Right lobe of liver (tissue), 6 donors: ENCODE measurements around the gene SMC1B. TPM values are rescaled to one million over a fixed set of nuclear protein-coding genes. Genes with fewer than 3 reads are reported as not detected.
"Not testable (repeated sequence)": the region's sequence is repeated elsewhere in the genome, so short reads cannot be mapped to it uniquely, and the experiment has no call there.

Experiments used
- ATAC-seq, 4 donors: fragments of 200-7000 bp; cut with Tn5 transposase; one replicate each; pipeline ENCODE4 v1.9.1; 2020; ENCODE audit warnings: mild to moderate bottlenecking in 4 of 4, moderate library complexity in 4 of 4
- DNase-seq, 3 donors: peaks; one replicate each; pipeline ENCODE4 v3.0.0-alpha.2; 2020
- H3K27ac ChIP-seq, 3 donors: fragments of 200-600 bp; one replicate each; pipeline ENCODE4 v1.8.0; 2022
- H3K27me3 ChIP-seq, 2 donors: fragments of 200-600 bp; one replicate each; pipeline ENCODE4 v1.8.0; 2022
- H3K36me3 ChIP-seq, 4 donors: fragments of 200-600 bp; sonication (generic) in 1 of 4; one replicate each; pipeline versions ENCODE4 v1.5.1 to v1.8.0; 2017 to 2022; ENCODE audit warnings: control low read depth in 1 of 4
- H3K4me1 ChIP-seq, 4 donors: fragments of 200-600 bp; sonication (generic) in 1 of 4; one replicate each; pipeline versions ENCODE4 v1.5.1 to v1.8.0; 2017 to 2022; ENCODE audit warnings: control low read depth in 1 of 4
- H3K4me3 ChIP-seq, 3 donors: fragments of 200-600 bp; one replicate each; pipeline ENCODE4 v1.8.0; 2022
- H3K9me3 ChIP-seq, 4 donors: fragments of 200-600 bp; sonication (generic) in 1 of 4; one replicate each; pipeline versions ENCODE4 v1.5.1 to v1.8.0; 2017 to 2022; ENCODE audit warnings: control low read depth in 1 of 4
- POLR2A ChIP-seq: fragments of 450-650 bp; IDR thresholded peaks from one replicate; pipeline ENCODE4 v1.6.1; 2017; ENCODE audit warnings: antibody characterized with exemption, mild to moderate bottlenecking
- WGBS: methylation state at CpG from one replicate; pipeline ENCODE4 v1.1.6; 2018; ENCODE audit warnings: low coverage, low lambda C conversion rate; ENCODE audit not compliant: insufficient coverage; ENCODE audit errors: missing lambda C conversion rate; 5-methylcytosine and 5-hydroxymethylcytosine counted together
- intact Hi-C, 2 donors: fragments of 100-400 bp; cut with DNase I; formaldehyde crosslinking; loops; one replicate each; pipeline versions ENCODE4 v1.11.2 to v1.14.1; 2022
- total RNA-seq, 6 experiments: library from RNA; depleted of rRNA in 2 of 6; stranded (reverse); fragments of >200 nt in 2 of 6; fragmentation: NEBNext Ultra II Directional in 3 of 6; extraction: Animal tissue kit (Norgen Biotek cat#: 25700) in 3 of 6; gene quantifications; one replicate each; pipeline versions ENCODE4 v1.1.0 to v1.2.4, GENCODE V29; 2016 to 2023
- TF ChIP-seq, protein P1 (sequence below), 4 donors: fragments of 200-600 bp in 3 of 4; fragments of 450-650 bp in 1 of 4; IDR thresholded peaks; one replicate each; pipeline versions ENCODE4 v1.5.1 to v1.8.0; 2016 to 2022; ENCODE audit warnings: antibody characterized with exemption in 4 of 4, mild to moderate bottlenecking in 2 of 4
- donor health status: DM: no; HTN: yes; CAD: no.
- donor health status: DM: no; HTN: no; CAD: no.
- donor health status: DM: no; HTN: no; CAD: no.
- donor health status: DM: no; HTN: yes; CAD: no.
- donor health status: DM: no; HTN: yes; CAD: no.

SMC1B gene
- total RNA-seq, 6 experiments from 2014 or later: not detected

DNA sequence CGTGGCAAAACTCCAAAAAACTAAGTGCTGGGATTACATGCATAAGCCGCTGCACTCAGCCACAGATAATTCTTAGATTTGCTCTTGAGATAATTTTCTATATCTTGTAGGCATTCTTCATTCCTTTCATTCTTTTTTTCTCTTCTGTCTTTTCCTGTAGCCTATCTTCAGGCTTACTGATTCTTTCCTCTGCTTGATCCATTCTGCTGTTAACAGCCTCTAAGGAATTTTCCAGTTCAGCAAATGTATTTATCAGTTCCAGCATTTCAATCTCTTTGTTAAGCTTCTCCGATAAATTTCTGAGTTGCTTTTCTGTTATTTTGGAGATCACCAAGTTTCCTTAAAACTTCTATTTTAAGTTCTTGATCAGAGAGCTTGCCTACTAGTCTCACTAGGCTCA, 46.7 kb downstream of the SMC1B start:
- Histone ChIP-seq H3K36me3 (no peaks in the 10 kb centered on the region), H3K4me3 (no peak overlapping the region), H3K27me3 (no peaks in the 10 kb centered on the region), H3K9me3 (peaks cover 0 to 4% (median 0%) of the 10 kb centered on the region in 4 donors), H3K4me1 (no peaks in the 10 kb centered on the region), H3K27ac (no peak overlapping the region)
- ATAC-seq (no peak), DNase-seq (no peak)
- TF ChIP-seq, protein P1, sequence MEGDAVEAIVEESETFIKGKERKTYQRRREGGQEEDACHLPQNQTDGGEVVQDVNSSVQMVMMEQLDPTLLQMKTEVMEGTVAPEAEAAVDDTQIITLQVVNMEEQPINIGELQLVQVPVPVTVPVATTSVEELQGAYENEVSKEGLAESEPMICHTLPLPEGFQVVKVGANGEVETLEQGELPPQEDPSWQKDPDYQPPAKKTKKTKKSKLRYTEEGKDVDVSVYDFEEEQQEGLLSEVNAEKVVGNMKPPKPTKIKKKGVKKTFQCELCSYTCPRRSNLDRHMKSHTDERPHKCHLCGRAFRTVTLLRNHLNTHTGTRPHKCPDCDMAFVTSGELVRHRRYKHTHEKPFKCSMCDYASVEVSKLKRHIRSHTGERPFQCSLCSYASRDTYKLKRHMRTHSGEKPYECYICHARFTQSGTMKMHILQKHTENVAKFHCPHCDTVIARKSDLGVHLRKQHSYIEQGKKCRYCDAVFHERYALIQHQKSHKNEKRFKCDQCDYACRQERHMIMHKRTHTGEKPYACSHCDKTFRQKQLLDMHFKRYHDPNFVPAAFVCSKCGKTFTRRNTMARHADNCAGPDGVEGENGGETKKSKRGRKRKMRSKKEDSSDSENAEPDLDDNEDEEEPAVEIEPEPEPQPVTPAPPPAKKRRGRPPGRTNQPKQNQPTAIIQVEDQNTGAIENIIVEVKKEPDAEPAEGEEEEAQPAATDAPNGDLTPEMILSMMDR (IDR thresholded peaks at IDR 0.05): no peak
- no peak for TF ChIP-seq POLR2A
- intact Hi-C loops: loop anchor here in 1 of 2 donors (2.0 kb wide), 1 partner anchor 20 kb away; no protein-coding TSS in a partner anchor
- WGBS: 70% methylated on average over 2 of the region's 3 CpGs

DNA sequence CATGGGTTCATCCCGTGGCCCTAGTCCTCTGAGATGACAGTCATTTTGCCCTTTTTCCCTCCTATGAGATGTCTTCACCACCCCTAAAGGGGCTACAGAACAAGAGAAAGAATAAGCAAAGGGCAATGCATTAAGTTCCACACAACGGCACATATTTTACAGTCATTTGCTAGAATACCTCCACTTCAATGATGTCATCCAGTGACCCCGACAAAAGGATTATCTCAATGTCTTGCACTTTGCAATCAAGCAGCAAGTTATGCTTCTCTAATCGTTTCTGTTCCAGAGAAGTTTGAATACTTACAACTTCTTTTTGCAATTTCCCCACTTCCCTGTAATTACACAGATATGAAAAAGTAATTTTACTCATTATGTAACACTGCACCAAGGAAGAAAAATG, 53.8 kb downstream of the SMC1B start:
- H3K36me3 ChIP-seq: no peaks in the 10 kb centered on the region
- TF ChIP-seq POLR2A: no peak
- TF ChIP-seq, protein P1 (IDR thresholded peaks at IDR 0.05): no peak
- intact Hi-C loops: no loop called here
- H3K9me3 ChIP-seq: no peaks in the 10 kb centered on the region
- H3K4me1 ChIP-seq: no peaks in the 10 kb centered on the region
- WGBS: 61% methylated on average over 4 of the region's 4 CpGs
- H3K27ac ChIP-seq: no peak overlapping the region
- no peaks in the 10 kb centered on the region for H3K27me3 ChIP-seq
- no peak for ATAC-seq
- H3K4me3 ChIP-seq: no peak overlapping the region
- DNase-seq: no peak

DNA sequence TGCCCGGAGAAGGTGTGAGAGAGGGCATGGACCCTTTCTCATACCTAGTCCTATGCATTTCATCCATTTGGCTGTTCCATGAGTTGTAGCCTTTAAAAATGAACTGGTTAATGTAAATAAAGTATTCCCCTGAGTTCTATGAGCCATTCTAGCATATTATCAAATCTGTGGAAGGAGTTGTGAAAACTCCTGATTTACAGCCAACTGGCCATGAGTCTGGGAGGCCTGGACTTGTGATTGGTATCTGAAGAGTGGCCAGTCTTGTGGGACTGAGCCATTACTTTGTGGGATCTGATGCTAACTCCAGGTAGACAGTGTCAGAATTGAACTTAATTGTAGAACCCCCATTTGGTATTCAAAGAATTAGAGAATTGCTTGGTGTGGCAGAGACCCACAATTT, 55.3 kb downstream of the SMC1B start:
- Histone ChIP-seq H3K9me3 (no peaks in the 10 kb centered on the region), H3K27ac (no peak overlapping the region), H3K4me1 (no peaks in the 10 kb centered on the region), H3K4me3 (no peak overlapping the region), H3K27me3 (no peaks in the 10 kb centered on the region), H3K36me3 (no peaks in the 10 kb centered on the region)
- DNase-seq (no peak), ATAC-seq (no peak)
- intact Hi-C loops: no loop called here
- no CpG with 5 or more reads among the region's 1 CpG for WGBS
- TF ChIP-seq POLR2A: no peak
- TF ChIP-seq, protein P1 (IDR thresholded peaks at IDR 0.05): no peak

DNA sequence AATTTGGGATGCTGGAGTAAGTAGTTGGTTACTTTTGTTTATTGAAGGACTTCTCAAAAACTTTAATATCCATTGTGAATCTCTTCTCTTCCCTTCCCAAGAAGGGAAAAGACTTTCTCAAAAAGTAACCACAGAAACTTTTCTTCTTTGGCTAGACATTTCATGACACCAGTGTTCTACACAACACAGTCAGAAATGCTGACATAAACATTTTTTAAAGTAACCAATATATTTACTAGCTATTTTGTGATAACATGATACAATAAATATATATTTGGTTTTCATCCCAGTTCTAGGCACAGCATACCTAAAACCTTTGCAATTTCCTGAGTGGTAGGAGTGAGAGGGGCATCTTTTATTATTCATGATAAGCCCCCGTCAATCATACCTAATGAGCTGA, 55.9 kb downstream of the SMC1B start:
- H3K27me3 ChIP-seq: no peaks in the 10 kb centered on the region
- DNase-seq (no peak), ATAC-seq (no peak)
- H3K36me3 ChIP-seq: no peaks in the 10 kb centered on the region
- no peaks in the 10 kb centered on the region for H3K9me3 ChIP-seq
- H3K4me3 ChIP-seq: no peak overlapping the region
- TF ChIP-seq, protein P1 (IDR thresholded peaks at IDR 0.05): no peak
- no peak for TF ChIP-seq POLR2A
- intact Hi-C loops: no loop called here
- WGBS: 86% methylated on average over 1 of the region's 1 CpG
- no peaks in the 10 kb centered on the region for H3K4me1 ChIP-seq
- H3K27ac ChIP-seq: no peak overlapping the region

DNA sequence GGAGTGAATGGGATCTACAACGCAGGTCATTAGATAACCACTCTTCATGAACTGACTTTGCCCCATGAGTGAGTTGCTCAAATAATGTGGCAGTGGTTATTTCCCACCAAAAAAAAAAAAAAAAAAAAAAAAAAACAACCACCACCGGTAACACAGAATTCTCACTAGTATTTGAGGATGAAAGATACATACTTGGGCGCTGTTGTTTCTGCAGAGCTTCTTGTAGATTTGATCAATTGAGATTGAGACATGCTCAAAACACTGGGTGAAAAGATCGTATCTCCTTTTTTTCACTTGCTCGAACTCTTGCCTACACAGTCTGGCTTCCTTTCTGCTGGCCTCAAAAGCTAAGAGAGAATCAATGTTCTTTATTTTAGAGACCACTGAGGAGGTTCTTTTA, 59.6 kb downstream of the SMC1B start:
- Histone ChIP-seq H3K27me3 (no peaks in the 10 kb centered on the region), H3K4me3 (no peak overlapping the region), H3K36me3 (no peaks in the 10 kb centered on the region), H3K9me3 (no peaks in the 10 kb centered on the region), H3K4me1 (no peaks in the 10 kb centered on the region), H3K27ac (no peak overlapping the region)
- WGBS: 98% methylated on average over 4 of the region's 5 CpGs
- DNase-seq: no peak
- ATAC-seq: no peak
- TF ChIP-seq POLR2A: no peak
- TF ChIP-seq, protein P1 (IDR thresholded peaks at IDR 0.05): no peak
- intact Hi-C loops: no loop called here

DNA sequence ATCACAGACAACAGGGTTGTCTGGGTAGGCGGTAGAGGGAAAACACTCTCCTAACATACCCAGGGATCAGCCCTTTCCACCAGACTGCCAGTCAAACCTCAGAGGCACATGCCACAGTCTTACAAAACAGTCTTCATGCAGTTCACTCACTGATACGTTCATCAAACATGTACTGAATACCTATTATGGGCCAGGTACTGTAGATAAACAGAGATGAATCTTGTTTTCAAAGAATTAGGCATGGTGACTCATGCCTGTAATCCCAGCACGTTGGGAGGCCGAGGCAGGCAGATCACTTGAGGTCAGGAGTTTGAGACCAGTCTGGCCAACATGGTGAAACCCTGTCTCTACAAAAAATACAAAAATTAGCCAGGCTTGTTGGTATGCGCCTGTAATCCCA, 60.6 kb downstream of the SMC1B start:
- H3K27me3 ChIP-seq, H3K4me3 ChIP-seq, H3K36me3 ChIP-seq, ATAC-seq, H3K4me1 ChIP-seq, H3K27ac ChIP-seq, DNase-seq, intact Hi-C loops, H3K9me3 ChIP-seq: not testable (repeated sequence)
- WGBS: 90% methylated on average over 5 of the region's 5 CpGs
